ENCODE measurements around the gene CCDC106. TPM values are rescaled to one million over a fixed set of nuclear protein-coding genes. Genes with fewer than 3 reads are reported as not detected.

Gene CCDC106
- total and polyA plus RNA-seq, 2 of the 4 experiments (the other 2 are of a cell fraction) = 2.3 to 13.6 TPM

- Histone ChIP-seq H2AK9ac (replicated peaks; ENCODE audit: low read depth, low read length, poor library complexity) (peak overlapping the region; percentile 24), H2AFZ (replicated peaks; ENCODE audit: low read length, poor library complexity) (no peak overlapping the region), H3K56ac (ENCODE audit: extremely low read depth, insufficient read depth, low read length) (no peak overlapping the region), H4K5ac (ENCODE audit: low read depth, low read length) (no peak overlapping the region), H3K4ac (ENCODE audit: low read depth, low read length) (no peak overlapping the region), H4K20me1 (ENCODE audit: insufficient read depth, low read length) (peaks cover 88% of the 10 kb centered on the region), H3K4me1 (ENCODE audit: control insufficient read depth, insufficient read depth, low read length) (no peaks in the 10 kb centered on the region), H3K4me3 (ENCODE audit: insufficient read depth, low read depth, low read length) (no peak overlapping the region), H3K9me1 (ENCODE audit: insufficient read depth, low read length) (no peaks in the 10 kb centered on the region), H3K23ac (ENCODE audit: low read depth, low read length) (no peak overlapping the region), H2BK5ac (ENCODE audit: low read depth, low read length, poor library complexity, severe bottlenecking) (no peak overlapping the region), H2BK20ac (ENCODE audit: low read depth, low read length) (no peak overlapping the region), H3K36me3 (ENCODE audit: control insufficient read depth, insufficient read depth, low read length) (peaks cover 70% of the 10 kb centered on the region), H3K18ac (ENCODE audit: low read depth, low read length) (no peak overlapping the region), H4K8ac (ENCODE audit: low read depth in 2 of 2, low read length in 2 of 2) (no peak overlapping the region), H3K79me1 (ENCODE audit: low read depth in 1 of 2, low read length in 2 of 2) (peaks cover 25 to 64% of the 10 kb centered on the region in 2 experiments), H3K9me3 (ENCODE audit: control insufficient read depth, insufficient read depth, low read length) (no peaks in the 10 kb centered on the region), H2AK5ac (ENCODE audit: low read depth, low read length) (no peak overlapping the region), H2BK15ac (ENCODE audit: low read depth, low read length) (no peak overlapping the region), H4K91ac (ENCODE audit: insufficient read depth, low read depth, low read length) (no peak overlapping the region), H3K27ac (ENCODE audit: insufficient read depth, low read length) (no peak overlapping the region), H3K4me2 (ENCODE audit: low read depth, low read length) (no peak overlapping the region), H3K14ac (replicated peaks; ENCODE audit: low read depth, low read length) (no peak overlapping the region), H2BK120ac (ENCODE audit: low read depth, low read length) (no peak overlapping the region), H3K27me3 (ENCODE audit: control insufficient read depth, insufficient read depth, low read length) (no peaks in the 10 kb centered on the region), H3K9ac (ENCODE audit: low read depth, low read length) (no peak overlapping the region)
- DNase-seq (no peak), ATAC-seq (ENCODE audit: low read depth) (no peak)
- WGBS, 2 experiments (ENCODE audit: extremely low coverage in 2 of 2, insufficient read length in 1 of 2) = 87% methylated on average over 7 of the region's 11 CpGs; no CpG with 5 or more reads in 1 of the 2 experiments
- ChIA-PET POLR2A (ENCODE audit: unreplicated experiment) (no interaction called here), CTCF (no interaction called here)
- intact Hi-C loops (cut with micrococcal nuclease) (no loop called here), dilution Hi-C loops (cut with HindIII; ENCODE audit: low sequenced_read_pairs, unreplicated experiment) (no loop called here), in situ Hi-C loops (cut with MboI; ENCODE audit: low sequenced_read_pairs) (loop anchor here (25.0 kb wide), 2 partner anchors 1206 to 1531 kb away; partner anchors contain the start of genes CDC42EP5, CNOT3 and LENG9)
- TF ChIP-seq RCOR1 (IDR thresholded peaks at IDR 0.05; ENCODE audit: insufficient replicate concordance, low read length) (no peak), RFX5 (IDR thresholded peaks at IDR 0.05; ENCODE audit: low read depth, low read length) (no peak), USF2 (IDR thresholded peaks at IDR 0.05; ENCODE audit: low read depth, low read length) (no peak), CTCF (conservative IDR thresholded peaks at IDR 0.05; ENCODE audit: low read depth, low read length) (no peak), RAD21 (IDR thresholded peaks at IDR 0.05; ENCODE audit: low read length) (no peak), SMC3 (IDR thresholded peaks at IDR 0.05; ENCODE audit: low read depth, low read length) (no peak), FOS (IDR thresholded peaks at IDR 0.05; ENCODE audit: low read depth, low read length) (no peak), MXI1 (IDR thresholded peaks at IDR 0.05; ENCODE audit: borderline replicate concordance, low read depth, low read length) (no peak), ELK1 (IDR thresholded peaks at IDR 0.05; ENCODE audit: borderline replicate concordance, low read depth, low read length) (no peak)
- no TSS peak for BruUV-seq (replicated peaks)
Measured at GRCh38 chr19:55667958-55668357, 19.9 kb downstream of the CCDC106 start.

All from IMR-90 (cell line).